AG04450 (cell line): Measurements from ENCODE around the gene HPCAL1. TPM values are rescaled to one million over a fixed set of nuclear protein-coding genes. Genes with fewer than 3 reads are reported as not detected.

Experiments
- CTCF ChIA-PET: fragments of 300-600, 350-600 bp; formaldehyde crosslinking; extraction: SDS; loops from one replicate; lab custom pipeline; 2022; ENCODE audit warnings: antibody characterized with exemption, inconsistent platforms; lab: Charles Lee
- POLR2A ChIA-PET: fragments of 350-600 bp; formaldehyde crosslinking; extraction: SDS; loops from one replicate; lab custom pipeline; 2021; ENCODE audit warnings: antibody characterized with exemption, inconsistent platforms; lab: Yijun Ruan, JAX
- DNase-seq: peaks from one replicate; pipeline ENCODE4 v3.0.0-alpha.2; 2011; ENCODE audit warnings: low read depth, low spot score
- H3K27ac ChIP-seq: one replicate; pipeline ENCODE4 v1.5.1; 2012; ENCODE audit warnings: low read depth, low read length, control low read depth
- H3K27me3 ChIP-seq: one replicate; pipeline ENCODE4 v1.6.0; 2012; ENCODE audit warnings: low read length; ENCODE audit not compliant: control insufficient read depth, insufficient read depth
- H3K4me3 ChIP-seq: 2 replicates; pipeline ENCODE4 v1.5.1; 2011; ENCODE audit warnings: mild to moderate bottlenecking, low read depth, low read length, control low read depth
- H3K9me3 ChIP-seq: 2 replicates; pipeline ENCODE4 v1.5.1; 2012; ENCODE audit warnings: low read length; ENCODE audit not compliant: control insufficient read depth, insufficient read depth
- CTCF ChIP-seq: IDR thresholded peaks from 2 replicates; pipeline ENCODE4 v1.5.1; 2011; ENCODE audit warnings: low read depth, low read length, control low read depth, inconsistent platforms
- polyA plus RNA-seq: library from polyadenylated mRNA; depleted of rRNA; stranded (reverse); fragments of >200 nt; gene quantifications from 2 replicates; pipeline ENCODE4 v1.2.3, GENCODE V29; 2011

The HPCAL1 gene
- polyA plus RNA-seq, 1 experiment = 14.4 TPM

GRCh38 chr2:10309286-10309685 lies 6.6 kb downstream of the HPCAL1 start:
- CTCF ChIA-PET = interaction anchor here (4.4 kb wide), 1 partner anchor 100 kb away, joined by 19 read pairs; no protein-coding TSS in a partner anchor

GRCh38 chr2:10310309-10310888 lies 7.7 kb downstream of the HPCAL1 start:
- TF ChIP-seq CTCF = no peak
- no peak for DNase-seq
- no peaks in the 10 kb centered on the region for H3K27me3 ChIP-seq
- no peaks in the 10 kb centered on the region for H3K9me3 ChIP-seq
- no peak overlapping the region for H3K4me3 ChIP-seq
- H3K27ac ChIP-seq = no peak overlapping the region
- ChIA-PET CTCF (interaction anchor here (0.6 kb wide), 1 partner anchor 99 kb away, joined by 4 read pairs; no protein-coding TSS in a partner anchor), POLR2A (no interaction called here)

More at GRCh38 chr2:10309286-10309685, 6.6 kb downstream of the HPCAL1 start:
- Histone ChIP-seq H3K27me3 (no peaks in the 10 kb centered on the region), H3K4me3 (no peak overlapping the region), H3K9me3 (no peaks in the 10 kb centered on the region), H3K27ac (no peak overlapping the region)
- TF ChIP-seq CTCF = no peak
- DNase-seq = no peak
- POLR2A ChIA-PET = no interaction called here

DNA sequence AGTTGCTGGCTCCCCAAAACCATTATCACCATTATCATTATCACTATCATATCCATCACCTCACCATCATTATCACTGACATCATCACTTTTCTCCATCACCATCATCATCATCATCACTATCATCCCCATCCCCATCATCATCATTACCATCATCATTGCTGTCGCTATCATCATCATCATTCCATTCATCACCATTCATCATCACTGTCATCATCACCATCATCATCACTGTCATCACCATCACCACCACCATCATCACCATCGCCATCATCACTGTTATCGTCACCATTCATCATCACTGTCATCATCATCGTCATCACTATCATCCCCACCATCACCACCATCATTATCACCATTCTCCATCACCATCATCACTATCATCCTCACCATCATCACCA lies 9.0 kb downstream of the HPCAL1 start:
- DNase-seq = no peak
- CTCF ChIA-PET = no interaction called here
- Histone ChIP-seq H3K27ac (no peak overlapping the region), H3K27me3 (no peaks in the 10 kb centered on the region), H3K9me3 (no peaks in the 10 kb centered on the region), H3K4me3 (no peak overlapping the region)
- TF ChIP-seq CTCF = no peak
- POLR2A ChIA-PET = no interaction called here

DNA sequence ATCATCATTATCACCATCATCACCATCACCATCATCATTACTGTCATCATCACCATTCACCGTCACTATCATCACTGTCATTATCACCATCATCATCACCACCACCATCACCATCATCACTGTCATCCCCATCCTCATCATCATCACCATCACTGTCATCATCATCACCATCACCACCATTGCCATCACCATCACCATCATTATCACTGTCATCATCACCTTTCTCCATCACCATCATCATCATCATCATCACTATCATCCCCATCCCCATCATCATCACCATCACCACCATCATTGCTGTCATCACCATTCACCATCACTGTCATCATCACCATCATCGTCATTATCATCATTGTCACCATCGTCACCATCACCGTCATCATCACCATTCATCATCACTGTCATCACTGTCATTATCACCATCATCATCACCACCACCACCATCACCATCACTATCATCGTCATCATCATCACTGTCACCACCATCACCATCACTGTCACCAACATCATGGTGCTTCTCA lies 9.8 kb downstream of the HPCAL1 start:
- Histone ChIP-seq H3K4me3 (no peak overlapping the region), H3K27me3 (no peaks in the 10 kb centered on the region), H3K27ac (no peak overlapping the region), H3K9me3 (no peaks in the 10 kb centered on the region)
- POLR2A ChIA-PET = no interaction called here
- DNase-seq = no peak
- CTCF ChIA-PET = no interaction called here
- TF ChIP-seq CTCF = no peak

- CTCF ChIA-PET = no interaction called here
- H3K27ac ChIP-seq = peak overlapping the region; percentile 21
- H3K4me3 ChIP-seq = no peak overlapping the region
- no peak for TF ChIP-seq CTCF
- peaks cover 5% of the 10 kb centered on the region for H3K9me3 ChIP-seq
- POLR2A ChIA-PET = no interaction called here
- no peak for DNase-seq
- H3K27me3 ChIP-seq = no peaks in the 10 kb centered on the region
These were observed 13.6 kb downstream of the HPCAL1 start for GRCh38 chr2:10316336-10316735.
